ENCODE measurements around the gene DYNLL1.
"Not testable (repeated sequence)": the region's sequence is repeated elsewhere in the genome, so short reads cannot be mapped to it uniquely, and the experiment has no call there.

Gene DYNLL1

DNA sequence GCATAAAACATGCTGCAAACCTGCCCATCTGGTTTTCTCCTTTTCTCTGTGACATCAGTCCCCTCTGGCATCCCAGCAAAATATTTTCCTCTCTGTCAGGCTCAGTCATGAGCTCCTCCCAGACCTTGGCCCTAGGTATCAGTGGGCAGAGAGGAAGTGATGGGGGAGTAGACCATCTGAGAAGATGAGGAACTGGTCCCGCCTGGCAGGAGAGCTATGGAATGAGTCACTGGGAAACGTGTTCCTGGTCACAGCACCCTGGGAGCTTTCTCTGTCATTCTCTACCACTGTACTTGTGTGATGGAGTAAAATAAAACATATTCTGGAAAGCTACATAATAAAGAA is 21.3 kb upstream of the DYNLL1 start:
- DNase-seq (ENCODE audit: low spot score) = peak; percentile 44

DNA sequence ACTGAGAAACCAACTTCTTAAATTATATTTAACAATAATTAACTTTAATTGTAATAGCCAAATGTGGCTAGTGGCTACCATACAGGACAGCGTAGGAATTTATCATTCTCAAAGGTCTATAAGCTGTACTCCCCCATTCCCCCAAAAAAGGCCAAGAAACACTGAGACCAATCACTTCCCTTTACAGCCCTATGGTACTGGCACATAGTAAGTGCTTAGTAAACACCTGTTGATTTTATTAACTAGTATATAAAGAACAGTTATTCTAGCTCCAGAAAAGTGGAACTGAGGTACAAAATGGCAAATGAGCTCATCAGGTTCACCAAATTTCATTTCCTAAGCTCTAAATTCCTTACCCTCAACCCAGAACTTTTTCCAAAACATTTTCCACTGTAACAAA is 20.3 kb upstream of the DYNLL1 start:
- no peak for DNase-seq (ENCODE audit: low spot score)

DNA sequence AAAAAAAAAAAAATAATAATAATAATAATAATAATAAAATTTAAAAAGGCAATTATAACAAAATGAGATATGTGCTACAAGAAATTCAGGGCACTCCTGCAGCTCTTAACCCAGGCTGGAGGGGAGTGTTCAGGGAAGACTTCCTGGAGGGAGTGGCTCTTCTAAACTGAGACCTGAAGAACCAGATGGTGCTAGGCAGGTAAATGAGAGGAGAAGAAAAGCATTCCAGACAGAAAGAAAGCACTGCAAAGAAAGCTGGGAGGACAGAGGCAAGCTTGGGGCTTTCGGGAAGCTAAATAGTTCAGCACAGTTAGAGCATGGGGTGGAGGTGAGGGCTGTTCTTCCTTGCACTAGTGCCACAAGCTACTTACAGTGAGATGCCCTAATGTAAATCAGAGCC is 16.5 kb upstream of the DYNLL1 start:
- no peak for DNase-seq (ENCODE audit: low spot score)

DNA sequence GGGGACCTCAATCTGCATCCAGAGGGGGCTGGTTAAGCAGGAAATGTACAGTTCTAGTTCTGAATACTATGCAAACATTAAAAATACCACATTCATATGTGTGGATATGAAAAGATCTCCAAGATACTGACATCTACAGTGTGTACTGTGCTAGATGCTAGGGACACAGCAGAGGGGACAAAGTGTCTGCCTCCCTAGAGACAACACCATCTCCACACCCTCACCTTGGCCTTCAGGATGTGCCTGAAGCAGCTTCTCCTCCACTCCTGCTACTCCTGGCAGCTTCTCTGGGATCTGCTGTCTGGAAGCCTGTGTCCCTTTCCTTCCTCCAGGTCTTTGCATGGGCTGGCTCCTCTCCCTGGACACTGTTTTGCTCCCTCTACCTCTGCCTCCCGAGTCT is 15.7 kb upstream of the DYNLL1 start:
- no peak for DNase-seq (ENCODE audit: low spot score)

DNA sequence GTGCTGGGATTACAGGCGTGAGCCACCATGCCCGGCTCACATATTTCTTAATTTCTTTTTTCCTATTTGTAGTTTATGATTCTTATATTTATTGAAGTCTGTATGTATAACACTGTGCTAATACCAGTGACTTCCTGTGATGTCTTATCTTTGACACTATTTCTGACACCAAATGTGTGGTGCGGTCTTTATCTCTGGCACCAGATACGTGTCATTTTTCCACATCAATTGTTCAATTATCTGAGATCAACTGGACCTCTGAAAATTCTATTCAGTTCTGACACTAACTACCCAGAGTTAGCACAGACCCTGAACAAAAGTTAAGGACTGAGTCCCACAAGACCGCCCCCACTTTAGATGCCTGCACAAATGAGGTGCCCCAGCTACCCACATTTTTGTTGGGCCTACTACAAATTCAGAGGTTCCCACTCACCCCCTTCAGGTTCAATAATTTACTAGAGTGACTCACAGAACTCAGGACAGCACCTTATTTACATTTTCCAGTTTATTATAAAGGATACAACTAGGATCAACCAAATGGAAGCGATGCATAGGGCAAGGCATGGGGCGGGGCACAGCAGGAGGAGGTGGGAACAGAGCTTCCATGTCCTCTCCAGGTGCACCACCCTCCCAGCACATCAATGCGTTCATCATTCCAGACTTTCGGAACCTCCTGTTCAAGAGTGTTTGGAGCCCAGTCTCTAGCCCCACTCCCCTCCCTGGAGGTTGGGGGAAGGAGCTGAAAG is 14.7 kb upstream of the DYNLL1 start:
- DNase-seq (ENCODE audit: low spot score) = no peak

DNA sequence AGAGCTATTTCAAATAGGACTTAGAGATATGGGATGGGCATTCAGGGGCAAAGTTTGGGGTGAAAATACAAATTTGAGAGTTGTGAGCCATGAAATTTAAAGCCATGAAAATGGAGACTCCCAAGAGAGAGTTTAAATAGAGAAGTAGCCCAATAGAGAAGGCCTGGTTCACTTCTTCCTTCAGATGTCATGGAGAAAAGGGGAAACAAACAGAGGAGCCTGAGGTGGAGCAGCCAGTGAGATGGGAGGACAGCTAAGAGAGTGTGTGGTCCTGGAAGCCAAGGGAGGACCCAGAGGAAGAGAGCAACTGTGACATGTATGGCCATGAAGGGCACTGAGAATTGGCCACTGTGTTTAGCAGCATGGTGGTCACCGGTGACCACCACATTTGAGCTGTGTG is 12.3 kb upstream of the DYNLL1 start:
- DNase-seq (ENCODE audit: low spot score) = no peak

DNA sequence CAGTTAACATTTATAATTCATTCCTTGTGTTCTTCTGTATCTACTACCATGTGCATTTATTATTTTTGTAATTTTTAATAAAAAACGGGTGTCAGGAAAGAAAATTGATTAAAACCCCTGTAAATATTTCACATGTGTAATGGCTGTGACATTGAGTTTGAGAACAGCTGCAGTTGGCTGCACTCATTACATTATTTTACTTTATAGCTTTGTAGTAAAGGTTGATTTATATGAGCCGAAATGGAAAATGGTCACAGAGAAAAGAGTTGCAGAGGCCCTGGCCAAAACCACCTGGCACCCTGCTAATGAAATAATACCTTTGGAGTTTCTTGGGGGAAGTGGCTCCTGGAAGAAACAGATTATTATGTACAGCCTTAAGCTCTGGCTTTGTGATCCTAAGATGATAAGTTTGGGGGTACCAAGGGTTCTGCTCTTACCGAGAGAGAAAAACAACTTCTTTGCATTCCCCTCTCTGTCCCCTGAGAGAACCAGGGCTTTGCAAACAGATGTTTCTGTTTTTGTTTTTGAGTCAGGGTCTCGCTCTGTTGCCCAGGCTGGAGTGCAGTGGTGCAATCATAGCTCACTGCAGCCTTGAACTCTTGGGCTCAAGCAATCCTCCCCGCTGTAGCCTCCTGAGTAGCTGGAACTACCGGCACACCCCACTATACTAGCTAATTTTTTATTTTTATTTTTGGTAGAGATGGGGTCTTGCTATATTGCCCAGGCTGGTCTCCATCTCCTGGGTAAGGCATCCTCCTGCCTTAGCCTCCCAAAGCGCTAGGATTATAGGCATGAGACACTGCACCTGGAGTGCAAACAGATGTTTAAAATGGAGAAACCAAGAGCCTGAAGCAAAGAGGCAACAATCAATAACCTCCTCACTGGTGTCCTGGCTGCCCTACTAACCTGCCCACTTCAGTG is 9.7 kb upstream of the DYNLL1 start:
- no peak for DNase-seq (ENCODE audit: low spot score)

DNA sequence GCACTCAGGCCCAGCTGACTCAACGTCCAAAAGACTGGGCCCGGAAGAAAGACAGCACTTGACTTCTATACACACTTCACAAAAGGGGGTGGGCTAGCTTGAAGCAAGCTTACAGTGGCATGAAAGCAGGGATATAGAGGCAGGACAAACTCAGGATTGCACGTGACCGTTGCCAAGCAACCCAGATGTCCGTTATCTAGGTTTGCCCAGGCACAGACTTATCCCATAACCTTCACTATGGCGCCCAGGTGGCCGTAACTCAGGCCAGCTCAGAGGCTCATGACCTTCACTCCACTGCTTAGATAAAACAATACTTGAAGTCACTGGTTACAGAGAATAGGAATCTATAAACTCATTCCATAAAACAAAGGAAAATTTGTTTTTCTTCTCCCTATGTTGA is 8.4 kb upstream of the DYNLL1 start:
- DNase-seq (ENCODE audit: low spot score) = not testable (repeated sequence)

DNA sequence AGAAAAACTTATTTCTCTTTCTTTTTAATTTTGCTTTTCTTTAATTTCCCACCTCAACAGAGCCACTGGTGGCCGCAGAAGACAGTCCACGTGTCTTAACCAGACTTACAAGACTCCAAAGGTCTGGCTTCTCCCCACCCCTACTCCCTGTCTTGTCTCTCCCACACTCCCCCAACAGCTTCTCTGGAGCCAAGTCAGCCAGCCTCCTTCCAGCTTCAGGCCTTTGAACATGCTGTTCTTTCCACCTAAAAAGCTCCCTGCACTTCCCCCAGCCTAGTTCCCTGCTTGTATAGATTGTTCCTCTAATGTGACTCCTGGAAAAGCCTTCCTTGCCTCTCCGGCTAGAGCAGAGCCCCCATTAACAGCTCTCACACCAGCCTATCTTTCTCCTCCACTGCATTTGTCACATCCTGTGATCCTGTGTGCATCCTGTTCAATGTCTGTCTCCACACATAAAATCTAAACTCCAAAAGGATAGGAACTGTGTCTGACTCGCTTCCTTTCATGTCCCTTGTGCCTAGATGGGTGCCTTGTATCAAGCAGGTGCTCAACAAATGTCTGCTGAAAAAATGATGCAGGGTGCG is 7.8 kb upstream of the DYNLL1 start:
- DNase-seq (ENCODE audit: low spot score) = peak; percentile 44

DNA sequence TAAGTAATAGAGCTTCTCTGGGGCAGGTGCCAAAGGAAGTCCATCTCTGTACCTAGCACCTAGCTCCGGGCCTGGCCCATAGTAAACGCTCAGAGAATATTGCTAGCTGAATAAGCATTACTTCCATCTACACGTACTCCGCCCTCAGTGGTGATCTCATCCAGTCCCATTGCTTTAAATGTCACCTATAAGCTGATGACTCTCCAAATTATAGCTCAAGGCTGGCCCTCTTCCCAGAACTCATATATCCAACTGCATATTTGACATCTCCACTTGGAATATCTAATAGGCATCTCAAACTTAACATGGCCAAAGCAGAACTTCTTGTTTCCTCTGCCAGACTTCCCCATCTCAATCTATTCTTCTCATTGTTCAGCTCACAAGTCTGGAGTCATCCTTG is 6.9 kb upstream of the DYNLL1 start:
- DNase-seq (ENCODE audit: low spot score) = no peak

DNA sequence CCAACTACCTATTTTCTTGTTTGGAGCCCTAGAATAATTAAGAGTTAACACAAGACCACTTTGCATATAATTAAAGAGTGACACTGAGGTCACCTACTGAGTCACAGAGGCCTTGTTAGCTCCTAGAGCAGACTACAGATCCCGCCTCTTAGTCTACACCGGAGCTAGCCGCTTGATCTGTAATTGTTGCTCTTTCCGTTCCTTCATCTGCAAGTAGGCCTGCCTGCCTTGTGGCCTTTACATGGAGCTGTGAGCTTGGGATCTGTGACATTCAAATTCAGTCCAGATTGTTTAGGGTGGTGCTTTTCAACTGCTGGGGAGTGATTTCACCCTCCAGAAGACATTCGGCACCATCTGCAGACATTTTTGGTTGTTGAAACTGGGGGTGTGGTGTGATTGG is 5.6 kb upstream of the DYNLL1 start:
- DNase-seq (ENCODE audit: low spot score) = no peak

DNA sequence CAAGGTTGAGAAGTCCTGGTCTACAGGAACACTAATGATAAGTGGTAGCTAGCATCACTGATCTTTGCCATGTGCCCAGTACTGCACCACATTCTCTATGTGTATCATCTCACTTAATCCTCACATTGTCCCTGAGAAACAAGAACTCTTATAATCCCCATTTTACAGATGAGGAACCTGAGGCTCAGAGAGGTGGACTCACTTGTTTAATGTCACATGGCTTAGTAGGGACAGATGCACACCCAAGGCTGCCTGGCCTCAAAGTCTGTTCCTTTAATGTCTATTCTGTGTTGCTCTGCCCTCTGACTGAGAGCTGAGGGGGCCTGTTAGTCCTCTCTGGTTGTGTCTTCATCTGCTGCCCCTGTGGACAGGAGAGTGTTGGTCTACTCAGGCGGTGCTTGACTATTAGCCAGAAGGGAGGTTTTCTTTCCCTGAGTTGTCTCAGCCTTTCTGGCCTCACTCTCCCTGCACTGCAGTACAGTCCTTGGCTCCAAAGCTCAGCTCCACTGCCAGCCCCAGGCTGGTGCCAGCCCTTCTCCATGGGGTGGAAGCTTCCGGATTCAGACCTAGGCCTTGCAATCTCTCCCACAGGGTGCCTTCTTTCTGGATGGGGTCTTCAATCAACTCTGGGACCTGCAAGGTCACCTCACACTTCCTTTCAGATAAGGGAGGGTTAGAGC is 4.9 kb upstream of the DYNLL1 start:
- no peak for DNase-seq (ENCODE audit: low spot score)

DNA sequence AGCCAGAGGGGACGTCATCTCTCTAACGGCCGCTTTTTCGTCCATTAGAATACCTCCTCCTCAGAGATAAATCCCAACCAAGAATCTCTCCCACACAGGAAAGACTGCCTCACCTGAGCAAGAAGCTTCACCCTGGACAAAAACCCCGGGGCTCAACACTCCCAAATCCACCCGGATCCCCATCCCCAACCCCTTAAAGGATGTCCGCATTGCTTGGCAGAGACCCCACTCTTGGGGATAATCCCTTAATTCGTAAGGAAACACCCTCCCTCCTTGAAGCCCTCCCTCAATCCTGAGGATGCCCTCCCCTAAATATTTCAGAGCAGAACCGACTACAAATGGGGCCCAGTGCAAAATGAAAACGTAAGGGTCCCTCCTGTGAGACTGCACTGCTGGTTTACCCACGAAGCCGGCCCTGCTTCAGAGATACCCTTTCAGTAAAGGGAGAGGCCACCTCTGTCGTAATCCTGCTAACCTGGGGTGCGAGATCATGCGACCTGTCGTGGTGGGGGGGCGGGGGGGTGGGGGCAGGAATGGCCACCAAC is 655 bp upstream of the DYNLL1 start:
- DNase-seq (ENCODE audit: low spot score) = no peak

DNA sequence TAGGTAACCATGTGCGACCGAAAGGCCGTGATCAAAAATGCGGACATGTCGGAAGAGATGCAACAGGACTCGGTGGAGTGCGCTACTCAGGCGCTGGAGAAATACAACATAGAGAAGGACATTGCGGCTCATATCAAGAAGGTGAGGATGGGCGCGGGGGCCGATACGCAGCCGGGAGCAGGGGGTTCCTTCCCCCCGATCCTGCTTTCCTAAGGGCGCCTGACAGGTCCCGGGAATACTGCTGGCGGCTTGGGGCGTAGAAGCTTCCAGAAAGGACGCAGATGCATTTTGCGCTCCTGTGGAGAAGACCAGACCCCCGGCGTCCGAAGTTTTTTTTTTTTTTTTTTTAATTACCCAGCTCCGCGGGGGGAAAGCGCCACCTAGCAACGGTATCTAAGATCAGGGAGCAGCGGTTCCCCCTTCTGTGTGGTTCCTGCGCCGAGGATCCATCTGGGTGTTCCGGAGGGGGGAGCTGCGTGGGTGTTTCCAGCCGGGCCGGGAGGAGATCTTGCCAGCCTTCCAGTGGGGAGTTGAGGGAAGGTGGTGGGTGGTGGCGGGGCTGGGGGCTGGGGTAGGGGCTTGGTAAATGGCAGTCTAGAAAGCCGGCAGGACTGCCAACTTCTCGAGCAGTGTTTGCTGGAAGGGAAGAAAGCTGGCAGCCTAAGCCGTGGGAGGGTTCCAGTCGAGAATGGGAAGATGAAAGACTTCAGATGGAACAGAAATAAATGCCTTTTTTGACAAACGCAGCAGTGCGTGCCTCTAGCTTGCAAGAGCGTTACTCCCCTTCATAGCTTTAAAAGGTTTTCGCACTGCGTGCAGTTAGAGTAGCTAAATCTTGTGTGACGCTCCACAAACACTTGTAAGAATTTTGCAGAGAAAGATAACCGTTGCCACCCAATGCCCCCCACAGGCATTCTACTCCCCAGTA is 764 bp downstream of the DYNLL1 start:
- peak; percentile 92 for DNase-seq (ENCODE audit: low spot score)

DNA sequence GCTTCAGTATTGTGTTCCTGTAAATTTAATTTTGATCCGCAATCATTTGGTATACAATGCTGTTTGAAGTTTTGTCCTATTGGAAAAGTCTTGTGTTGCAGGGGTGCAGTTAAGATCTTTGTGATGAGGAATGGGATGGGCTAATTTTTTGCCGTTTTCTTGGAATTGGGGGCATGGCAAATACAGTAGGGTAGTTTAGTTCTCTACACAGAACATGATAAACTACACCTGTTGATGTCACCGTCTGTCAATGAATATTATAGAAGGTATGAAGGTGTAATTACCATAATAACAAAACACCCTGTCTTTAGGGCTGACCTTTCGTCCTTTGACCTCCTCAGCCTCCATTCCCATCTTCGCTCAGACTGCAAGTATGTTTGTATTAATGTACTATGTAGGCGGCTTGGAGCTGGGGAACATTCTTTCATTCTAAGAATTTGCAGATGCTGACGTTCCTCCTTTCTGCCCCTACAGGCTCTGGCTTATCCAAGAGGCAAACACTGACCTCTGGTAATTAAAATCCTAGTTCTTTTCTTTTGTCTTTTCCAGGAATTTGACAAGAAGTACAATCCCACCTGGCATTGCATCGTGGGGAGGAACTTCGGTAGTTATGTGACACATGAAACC is 1.7 kb downstream of the DYNLL1 start:
- DNase-seq (ENCODE audit: low spot score) = no peak

DNA sequence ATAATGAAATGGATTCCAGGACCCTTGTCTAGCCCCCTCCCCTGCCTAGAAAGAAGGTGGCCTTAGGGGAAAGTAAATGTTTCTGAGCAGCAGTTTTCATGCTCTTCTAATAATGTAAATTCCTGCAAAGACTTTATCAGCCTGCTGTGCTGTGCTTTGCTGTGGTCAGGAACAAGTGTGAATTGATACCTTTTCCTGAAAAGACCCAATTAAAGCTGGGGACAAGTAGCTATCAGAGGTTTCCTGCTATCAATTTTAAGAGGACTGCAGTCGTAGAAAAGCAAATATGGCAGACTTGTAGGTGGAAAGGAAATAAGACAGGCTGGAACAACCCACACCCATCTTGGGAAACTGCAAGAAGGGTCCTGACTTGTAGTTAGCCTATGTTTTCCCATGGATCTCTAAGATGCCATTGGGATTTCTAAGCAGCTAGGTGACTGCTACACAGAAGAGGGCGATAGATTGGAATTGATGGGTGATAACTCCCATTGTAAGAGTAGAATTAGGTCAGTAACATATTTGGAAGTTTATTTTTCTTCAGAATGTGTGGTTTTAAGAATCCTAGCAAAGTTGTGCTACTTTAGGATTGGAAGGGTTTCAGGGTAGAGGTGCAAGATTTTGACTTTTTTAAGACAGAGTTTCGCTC is 3.1 kb downstream of the DYNLL1 start:
- DNase-seq (ENCODE audit: low spot score) = no peak

DNA sequence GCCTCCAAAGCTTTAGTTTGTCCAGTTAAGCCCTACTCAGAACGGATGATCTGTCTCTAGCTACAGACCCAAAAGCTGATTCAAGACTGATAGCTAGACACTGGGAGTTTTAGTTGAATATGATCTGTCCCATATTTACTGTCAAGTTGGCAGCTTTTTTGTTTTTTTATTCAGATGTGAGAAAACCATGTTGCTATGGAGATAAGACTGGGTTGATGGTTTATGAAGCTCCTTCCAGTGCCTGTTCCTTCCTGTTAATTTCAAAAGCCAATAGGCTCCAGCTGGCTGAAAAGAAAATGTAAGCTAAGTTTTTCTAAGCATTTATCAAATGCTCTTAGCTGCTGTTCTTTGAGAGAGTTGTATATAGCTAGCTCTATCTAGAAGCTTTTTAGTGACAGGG is 4.7 kb downstream of the DYNLL1 start:
- DNase-seq (ENCODE audit: low spot score) = no peak

DNA sequence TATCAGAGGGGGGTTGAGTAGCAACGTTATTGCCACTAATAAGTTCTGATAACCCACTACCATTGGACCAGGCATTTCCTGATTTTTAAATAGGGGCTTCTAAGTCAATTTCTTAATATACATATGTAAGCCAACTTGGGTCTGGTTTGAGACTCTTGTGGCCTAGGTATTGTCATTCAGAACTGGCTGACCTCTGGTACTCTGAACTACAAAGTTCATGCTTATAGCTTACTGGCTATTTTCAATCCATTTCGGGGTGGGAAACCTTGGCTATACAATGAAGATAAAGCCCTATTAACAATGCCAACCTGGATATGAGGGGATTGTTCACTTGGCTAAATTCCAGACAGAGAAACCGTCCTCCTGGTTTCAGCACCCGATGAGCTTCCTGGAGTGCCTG is 8.7 kb downstream of the DYNLL1 start:
- no peak for DNase-seq (ENCODE audit: low spot score)

DNA sequence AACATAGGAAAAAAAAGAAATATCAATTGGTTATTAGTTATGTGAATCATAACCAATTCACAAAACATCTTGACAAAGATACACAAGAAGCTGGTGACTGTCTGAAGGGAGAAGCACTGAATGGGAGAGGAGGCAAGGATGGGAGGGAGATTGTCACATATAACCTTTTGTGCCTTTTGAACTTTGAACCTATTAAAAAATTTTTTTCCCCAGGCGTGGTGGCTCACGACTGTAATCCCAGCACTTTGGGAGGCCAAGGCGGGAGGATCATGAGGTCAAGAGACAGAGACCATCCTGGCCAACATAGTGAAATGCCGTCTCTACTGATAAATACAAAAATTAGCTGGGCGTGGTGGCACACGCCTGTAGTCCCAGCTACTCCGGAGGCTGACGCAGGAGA is 12.6 kb downstream of the DYNLL1 start:
- DNase-seq (ENCODE audit: low spot score) = no peak

DNA sequence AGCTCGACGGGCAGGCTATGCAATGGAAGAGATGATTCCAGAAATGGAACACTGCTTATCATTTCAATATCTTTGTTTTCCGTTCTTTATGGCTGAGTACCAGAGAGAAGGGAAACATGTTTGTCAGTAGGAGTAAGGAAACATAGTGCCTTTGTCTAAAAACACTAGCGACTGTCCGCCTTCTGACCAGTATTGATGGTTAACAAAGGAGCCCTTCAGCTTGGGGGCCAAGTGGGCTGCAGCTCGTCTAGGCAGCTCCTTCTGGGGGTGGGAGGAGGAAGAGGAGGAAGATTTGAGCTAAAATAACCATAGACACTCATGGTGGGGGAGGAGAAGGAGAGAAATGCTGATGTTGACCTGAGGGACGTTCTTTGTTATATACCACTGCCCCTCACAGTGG is 18.1 kb downstream of the DYNLL1 start:
- peak; percentile 89 for DNase-seq (ENCODE audit: low spot score)

Data from Ammon's horn (tissue), 1 donor.